ENCODE data around the gene UPF1. TPM values are rescaled to one million over a fixed set of nuclear protein-coding genes. Genes with fewer than 3 reads are reported as not detected.

UPF1 gene
- total and polyA plus RNA-seq, 2 of the 13 experiments (the other 11 are each of a cell fraction or from before 2014, with no cell fraction given) = 16.9 to 41.8 TPM

DNA sequence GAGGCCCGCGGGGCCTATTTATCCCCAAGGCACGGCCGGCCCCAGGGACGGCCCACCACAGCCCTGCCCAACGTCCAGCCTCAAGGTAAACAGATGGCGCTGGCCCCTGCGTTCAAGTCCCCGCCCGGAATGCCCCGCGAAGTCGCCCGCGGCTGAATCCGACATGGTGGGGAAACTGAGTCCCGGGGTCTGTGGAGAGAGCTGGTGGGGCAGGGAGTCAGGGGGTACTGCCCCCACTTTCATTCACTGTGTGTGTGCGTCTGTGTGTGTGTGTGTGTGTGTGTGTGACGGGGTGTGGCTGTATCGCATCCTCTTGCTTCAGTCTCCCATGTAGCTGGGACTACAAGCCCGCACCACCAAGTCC lies 40.5 kb upstream of the UPF1 start:
- H3K27ac ChIP-seq (ENCODE audit: extremely low read length, insufficient read depth, low read length) = no peak overlapping the region
- DNase-seq (ENCODE audit: low spot score) = no peak
- POLR2A ChIA-PET = interaction anchor here (0.9 kb wide), 1 partner anchor 41 kb away, joined by 4 read pairs; the partner anchor contains the start of gene UPF1
- no peak overlapping the region for H2AFZ ChIP-seq (ENCODE audit: low read length)
- intact Hi-C loops (cut with micrococcal nuclease; ENCODE audit: unreplicated experiment) (no loop called here), in situ Hi-C loops (cut with HindIII; ENCODE audit: extremely low pct_ligation_motif_present, low pct_unique_long_range_greater_than_20kb) (no loop called here)
- BruUV-seq (replicated peaks) = no TSS peak
- TF ChIP-seq ZNF326 (CRISPR knock-in tag; IDR thresholded peaks at IDR 0.05; ENCODE audit: borderline replicate concordance) (no peak), SRSF9 (IDR thresholded peaks at IDR 0.05; ENCODE audit: borderline replicate concordance, insufficient read depth, low read depth, low read length, poor library complexity, severe bottlenecking) (no peak), NR1H2 (CRISPR knock-in tag; IDR thresholded peaks at IDR 0.05; ENCODE audit: borderline replicate concordance, low read depth) (no peak), ZNF598 (CRISPR knock-in tag; IDR thresholded peaks at IDR 0.05; ENCODE audit: borderline replicate concordance) (no peak)
- TF ChIP-seq, protein P1, sequence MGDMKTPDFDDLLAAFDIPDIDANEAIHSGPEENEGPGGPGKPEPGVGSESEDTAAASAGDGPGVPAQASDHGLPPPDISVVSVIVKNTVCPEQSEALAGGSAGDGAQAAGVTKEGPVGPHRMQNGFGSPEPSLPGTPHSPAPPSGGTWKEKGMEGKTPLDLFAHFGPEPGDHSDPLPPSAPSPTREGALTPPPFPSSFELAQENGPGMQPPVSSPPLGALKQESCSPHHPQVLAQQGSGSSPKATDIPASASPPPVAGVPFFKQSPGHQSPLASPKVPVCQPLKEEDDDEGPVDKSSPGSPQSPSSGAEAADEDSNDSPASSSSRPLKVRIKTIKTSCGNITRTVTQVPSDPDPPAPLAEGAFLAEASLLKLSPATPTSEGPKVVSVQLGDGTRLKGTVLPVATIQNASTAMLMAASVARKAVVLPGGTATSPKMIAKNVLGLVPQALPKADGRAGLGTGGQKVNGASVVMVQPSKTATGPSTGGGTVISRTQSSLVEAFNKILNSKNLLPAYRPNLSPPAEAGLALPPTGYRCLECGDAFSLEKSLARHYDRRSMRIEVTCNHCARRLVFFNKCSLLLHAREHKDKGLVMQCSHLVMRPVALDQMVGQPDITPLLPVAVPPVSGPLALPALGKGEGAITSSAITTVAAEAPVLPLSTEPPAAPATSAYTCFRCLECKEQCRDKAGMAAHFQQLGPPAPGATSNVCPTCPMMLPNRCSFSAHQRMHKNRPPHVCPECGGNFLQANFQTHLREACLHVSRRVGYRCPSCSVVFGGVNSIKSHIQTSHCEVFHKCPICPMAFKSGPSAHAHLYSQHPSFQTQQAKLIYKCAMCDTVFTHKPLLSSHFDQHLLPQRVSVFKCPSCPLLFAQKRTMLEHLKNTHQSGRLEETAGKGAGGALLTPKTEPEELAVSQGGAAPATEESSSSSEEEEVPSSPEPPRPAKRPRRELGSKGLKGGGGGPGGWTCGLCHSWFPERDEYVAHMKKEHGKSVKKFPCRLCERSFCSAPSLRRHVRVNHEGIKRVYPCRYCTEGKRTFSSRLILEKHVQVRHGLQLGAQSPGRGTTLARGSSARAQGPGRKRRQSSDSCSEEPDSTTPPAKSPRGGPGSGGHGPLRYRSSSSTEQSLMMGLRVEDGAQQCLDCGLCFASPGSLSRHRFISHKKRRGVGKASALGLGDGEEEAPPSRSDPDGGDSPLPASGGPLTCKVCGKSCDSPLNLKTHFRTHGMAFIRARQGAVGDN (CRISPR knock-in tag; IDR thresholded peaks at IDR 0.05) = 0 out of 2 replicates have a peak, but pooled peaks have one; percentile 25
- H3K36me3 ChIP-seq (replicated peaks in 1 of 2; ENCODE audit: control insufficient read depth in 1 of 2, insufficient read depth in 2 of 2, low read length in 2 of 2) = no peaks in the 10 kb centered on the region
- H3K27me3 ChIP-seq (ENCODE audit: control insufficient read depth in 1 of 2, insufficient read depth in 2 of 2, low read length in 2 of 2) = peaks cover 12 to 79% of the 10 kb centered on the region in 2 experiments
- H3K9me3 ChIP-seq (ENCODE audit: low read length) = no peaks in the 10 kb centered on the region
- H3K4me2 ChIP-seq (ENCODE audit: low read depth, low read length) = peak overlapping the region; percentile 29
- H4K20me1 ChIP-seq (ENCODE audit: insufficient read depth, low read length) = no peaks in the 10 kb centered on the region
- peaks cover 25% of the 10 kb centered on the region for H3K4me1 ChIP-seq (ENCODE audit: insufficient read depth, low read length)
- no peak for FAIRE-seq
- CTCF ChIA-PET (ENCODE audit: low intra/inter-chr PET ratio, low total read pairs) = no interaction called here
- no peak overlapping the region for H3K9ac ChIP-seq (ENCODE audit: insufficient read depth, low read depth, low read length)
- H3K79me2 ChIP-seq (ENCODE audit: insufficient read depth, low read length) = no peaks in the 10 kb centered on the region
- H3K4me3 ChIP-seq (replicated peaks in 1 of 3; ENCODE audit: insufficient read depth in 1 of 3, low read depth in 2 of 3, low read length in 3 of 3) = peak overlapping the region in 1 of 3 experiments; percentile 52; a peak in 1 of 6 replicates
- ATAC-seq = no peak
- WGBS (ENCODE audit: low lambda C conversion rate) = 36% methylated on average over 4 of the region's 21 CpGs

Measured in HepG2 (cell line).